Stimulated activated CD8-positive, alpha-beta memory T cell treated with anti-CD3 and anti-CD28 coated beads, Interleukin-12 subunit alpha, Interleukin-12 subunit beta, amount 100 ng/mL, for 1 hour (primary cell): Measurements from ENCODE around the gene HS3ST2.

Source experiments
- DNase-seq: peaks from one replicate; pipeline ENCODE4 v3.0.0-alpha.2; 2020; ENCODE audit warnings: low read depth

The HS3ST2 gene

DNA sequence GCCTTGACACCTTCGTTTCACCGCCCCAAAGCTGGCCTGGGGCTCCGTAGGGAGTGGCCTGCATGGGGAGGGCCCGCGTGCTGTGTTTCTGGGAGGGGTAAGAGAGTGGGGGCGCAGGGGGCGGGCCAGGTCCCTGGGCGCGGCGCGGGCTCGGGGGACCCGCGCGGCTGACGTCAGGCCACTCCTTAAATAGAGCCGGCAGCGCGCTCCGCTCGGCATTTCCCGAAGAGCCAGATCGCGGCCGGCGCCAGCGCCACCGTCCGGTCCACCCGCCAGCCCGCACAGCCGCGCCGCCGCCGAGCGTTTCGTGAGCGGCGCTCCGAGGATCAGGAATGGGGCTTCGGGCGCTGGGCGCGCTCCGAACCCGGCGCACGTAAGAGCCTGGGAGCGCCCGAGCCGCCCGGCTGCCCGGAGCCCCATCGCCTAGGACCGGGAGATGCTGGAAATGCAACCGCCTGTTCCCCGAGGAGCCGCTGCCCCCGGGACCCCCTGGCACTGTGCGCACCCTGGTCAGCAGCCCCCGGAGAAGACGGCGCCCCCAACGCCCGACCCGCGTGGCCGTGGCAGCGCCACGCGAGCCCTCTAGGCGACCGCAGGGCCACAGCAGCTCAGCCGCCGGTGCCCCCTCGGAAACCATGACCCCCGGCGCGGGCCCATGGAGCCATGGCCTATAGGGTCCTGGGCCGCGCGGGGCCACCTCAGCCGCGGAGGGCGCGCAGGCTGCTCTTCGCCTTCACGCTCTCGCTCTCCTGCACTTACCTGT lies at the start of gene HS3ST2:
TSS of gene HS3ST2 (plus strand) at position 215 of the 763 bp plus-strand sequence. CDS start at position 664, 449 bp downstream.
- no peak for DNase-seq

DNA sequence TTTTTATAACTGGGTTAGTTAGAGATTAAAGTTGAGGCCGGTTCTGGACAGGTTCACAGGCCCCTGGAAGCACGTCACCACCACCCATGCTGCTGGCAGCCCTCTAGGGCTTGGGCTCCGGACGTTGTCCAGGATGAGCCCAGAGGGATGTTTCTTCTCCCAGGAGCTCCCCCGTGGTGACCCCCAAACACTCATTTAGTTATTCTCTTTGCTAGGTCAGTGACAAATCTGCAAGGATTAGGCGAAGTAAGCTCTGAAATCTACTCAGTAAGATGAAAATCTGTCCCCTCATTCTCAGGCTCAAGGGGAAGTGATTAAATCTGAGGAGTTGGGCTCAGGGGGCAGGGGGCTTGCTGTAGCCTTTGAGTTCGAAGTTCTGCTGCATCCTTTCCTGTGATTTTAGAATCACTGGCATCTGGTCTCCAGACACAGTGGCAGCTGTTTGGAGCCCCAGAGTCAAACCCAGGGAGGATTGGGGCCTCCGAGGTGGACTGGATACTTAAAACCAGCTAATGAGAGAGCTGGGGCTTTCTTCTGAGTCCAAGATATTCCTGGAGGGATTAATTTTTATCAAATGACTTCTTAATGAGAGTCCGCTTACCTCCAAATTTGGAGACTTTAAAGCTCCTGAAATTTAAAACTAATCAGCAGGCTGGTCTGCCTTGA lies 49.2 kb upstream of the HS3ST2 start:
- no peak for DNase-seq

DNA sequence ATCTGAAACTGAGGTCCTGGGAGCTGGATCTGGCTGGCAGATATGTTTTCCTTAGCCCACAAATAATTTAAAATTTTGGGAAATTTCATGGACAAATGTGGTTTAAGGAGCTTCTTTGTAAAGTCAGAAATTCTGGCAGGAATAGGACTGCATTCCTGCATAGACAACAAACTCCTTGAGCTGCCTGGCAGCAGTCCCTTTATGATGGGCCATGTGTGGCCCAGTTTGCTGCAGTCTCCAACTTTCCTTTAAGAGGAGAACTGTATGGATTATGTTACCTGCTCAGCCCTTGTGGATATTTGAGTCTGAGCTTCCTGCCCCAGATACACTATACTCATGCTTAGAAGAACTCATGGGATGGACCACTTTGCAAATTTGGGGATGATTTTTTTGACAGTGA lies 48.5 kb upstream of the HS3ST2 start:
- DNase-seq: no peak

DNA sequence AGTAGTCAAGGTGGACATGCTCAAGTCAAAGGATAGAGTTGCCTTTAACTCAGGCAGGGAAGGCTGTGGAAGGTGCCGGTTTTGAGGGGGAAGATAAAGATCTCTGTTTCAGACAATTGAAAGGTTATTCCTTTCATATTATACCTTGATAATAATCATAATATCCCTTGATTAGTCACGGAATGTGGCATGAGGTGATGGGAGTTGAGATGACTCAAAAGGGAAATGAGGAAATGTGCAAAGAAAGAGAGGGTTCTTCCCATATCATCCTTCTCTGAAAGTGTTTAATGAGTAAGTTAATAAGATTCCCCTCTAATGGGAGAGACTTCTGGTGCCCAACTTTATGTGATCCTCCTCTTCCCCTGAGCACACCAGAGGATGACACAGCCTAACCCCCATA lies 43.1 kb upstream of the HS3ST2 start:
- no peak for DNase-seq

DNA sequence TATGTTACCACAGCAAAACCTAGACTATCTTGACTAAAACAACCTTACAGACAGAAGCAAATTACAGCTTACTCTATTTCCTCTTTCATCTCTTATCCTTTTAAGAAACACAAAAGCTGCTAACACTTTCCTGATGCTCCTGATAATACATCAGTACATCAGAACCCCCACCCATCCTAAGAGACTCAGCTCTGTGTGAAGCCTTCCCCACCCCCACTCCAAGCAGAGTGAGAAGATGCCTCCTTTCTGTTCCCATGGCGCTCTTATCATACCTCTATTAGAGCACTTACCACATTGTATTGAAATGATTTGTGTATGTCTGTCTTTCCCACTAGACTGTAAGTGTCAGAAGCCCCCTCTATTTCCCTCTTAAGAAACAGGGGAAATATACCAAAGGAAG lies 42.4 kb upstream of the HS3ST2 start:
- no peak for DNase-seq

DNA sequence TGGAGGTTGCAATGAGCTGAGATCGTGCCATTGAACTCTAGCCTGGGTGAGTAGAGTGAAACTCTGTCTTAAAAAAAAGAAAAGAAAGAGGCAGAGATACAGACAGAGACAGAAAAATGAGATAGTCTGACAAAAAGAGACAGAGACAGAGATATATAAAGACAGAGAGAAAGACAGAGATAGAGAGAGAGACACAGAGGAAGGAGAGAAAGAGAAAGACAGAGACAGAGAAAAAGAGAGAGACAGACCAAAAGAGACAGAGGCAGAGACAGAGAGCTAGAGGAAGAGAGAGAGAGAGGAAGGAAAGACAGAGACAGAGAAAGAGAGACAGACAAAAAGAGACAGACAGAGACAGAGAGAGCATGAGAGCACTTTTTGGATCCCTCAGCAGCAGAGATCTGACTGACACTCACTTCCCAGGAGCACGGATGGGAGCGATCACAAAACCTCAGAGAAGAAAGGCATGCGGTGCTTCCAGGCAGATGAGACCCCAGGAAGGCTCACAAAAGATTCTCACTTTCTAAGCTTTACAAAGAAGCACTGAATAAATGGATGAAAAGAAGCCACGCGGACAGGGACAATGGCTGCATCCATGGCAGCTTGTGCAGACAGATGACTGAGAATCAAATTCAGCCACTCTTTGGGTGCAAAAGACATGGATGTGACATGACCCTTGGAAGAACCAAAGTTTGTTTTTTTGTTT lies 38.6 kb upstream of the HS3ST2 start:
- no peak for DNase-seq

DNA sequence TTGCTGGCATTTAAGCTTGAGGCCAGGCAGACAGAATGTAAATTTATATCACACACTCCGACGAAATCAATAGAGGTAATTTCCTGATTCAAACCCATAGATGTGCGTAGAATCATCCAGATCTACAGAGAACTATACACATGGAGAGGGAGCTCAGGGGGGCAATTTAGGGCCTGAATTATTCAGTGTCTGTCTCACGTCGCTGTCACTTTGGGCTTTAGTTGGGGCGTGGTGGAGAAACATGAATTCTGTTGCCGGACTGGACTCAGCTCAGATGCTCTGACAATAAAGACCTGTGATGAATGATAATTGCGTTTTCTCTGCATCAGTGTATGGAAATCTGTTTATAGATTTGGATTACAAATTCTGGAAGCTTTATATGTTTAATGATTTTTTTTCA lies 32.5 kb upstream of the HS3ST2 start:
- DNase-seq: no peak

DNA sequence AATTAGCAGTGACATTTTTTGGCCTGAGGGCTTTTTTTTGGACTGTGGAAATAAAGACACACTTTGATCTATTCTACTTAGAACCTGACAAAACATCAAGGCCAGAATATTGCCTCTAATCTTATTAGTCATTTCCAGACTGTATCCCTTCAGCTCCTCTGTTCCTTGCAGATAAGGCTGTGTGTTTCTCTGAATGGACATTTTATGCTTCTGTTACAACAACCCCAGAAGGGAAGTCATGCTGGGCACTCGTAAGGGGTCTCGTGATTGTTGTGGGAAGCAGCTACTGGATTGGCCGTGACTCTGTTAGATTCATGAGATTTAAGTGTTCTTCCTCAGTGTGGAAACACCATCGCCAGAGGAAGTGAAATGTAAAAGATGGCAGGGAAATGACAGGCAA lies 31.6 kb upstream of the HS3ST2 start:
- no peak for DNase-seq

DNA sequence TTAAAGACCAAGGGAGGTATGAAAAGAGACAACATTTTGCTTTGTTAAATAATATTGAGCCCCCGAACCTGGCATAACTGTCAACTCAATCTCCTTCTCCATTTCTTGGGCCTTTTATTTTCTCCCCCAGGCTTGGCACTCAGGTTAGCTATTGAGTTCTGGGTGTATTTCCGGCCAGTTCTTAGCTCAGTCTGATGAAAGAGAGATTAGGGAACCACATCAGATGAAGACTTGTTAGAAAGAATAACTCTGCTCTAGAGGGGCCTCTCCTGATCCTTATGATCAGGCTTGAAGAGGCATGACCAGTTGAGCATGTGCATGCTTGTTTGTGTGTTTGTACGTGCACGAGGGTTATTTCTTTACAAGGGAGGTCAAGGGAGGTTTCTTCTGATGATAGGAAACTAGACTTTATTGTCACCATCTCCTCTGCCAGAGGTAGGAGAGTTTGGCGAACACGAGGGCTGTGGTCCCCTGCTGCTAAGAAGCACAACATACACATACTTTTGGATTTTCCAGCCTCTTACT lies 29.2 kb upstream of the HS3ST2 start:
- no peak for DNase-seq

DNA sequence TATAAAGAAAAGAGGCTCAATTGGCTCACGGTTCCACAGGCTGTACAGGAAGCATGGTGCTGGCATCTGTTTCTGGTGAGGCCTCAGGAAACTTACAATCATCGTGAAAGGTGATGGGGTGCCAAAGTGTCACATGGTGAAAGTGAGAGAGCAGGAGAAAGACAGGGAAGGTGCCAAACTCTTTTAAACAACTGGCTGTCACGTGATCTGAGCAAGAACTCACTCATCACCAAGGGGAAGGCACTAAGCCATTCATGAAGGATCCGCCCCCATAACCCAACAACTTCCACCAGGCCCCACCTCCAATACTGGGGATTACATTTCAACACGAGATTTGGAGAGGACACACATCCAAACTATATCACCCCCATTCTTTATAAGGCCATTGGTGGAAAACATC lies 28.4 kb upstream of the HS3ST2 start:
- no peak for DNase-seq

DNA sequence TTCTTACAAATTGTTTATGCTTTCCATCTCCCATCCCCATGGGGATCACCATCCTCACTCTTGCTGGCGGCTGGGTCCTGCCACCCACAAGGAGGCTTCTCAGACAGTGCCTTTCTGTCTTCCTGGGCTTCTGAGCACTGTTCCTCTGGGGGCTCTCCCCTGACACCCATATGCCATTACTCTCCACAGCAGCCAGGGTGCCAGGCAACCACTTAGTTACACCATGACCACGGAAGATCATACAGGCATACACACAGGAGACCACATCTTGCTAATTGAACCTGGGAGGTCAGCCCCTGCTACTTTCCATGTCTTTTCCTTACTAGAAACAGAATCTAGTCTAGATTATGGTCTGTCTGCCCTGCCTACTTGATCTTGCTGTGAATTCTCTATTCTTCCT lies 27.7 kb upstream of the HS3ST2 start:
- no peak for DNase-seq

DNA sequence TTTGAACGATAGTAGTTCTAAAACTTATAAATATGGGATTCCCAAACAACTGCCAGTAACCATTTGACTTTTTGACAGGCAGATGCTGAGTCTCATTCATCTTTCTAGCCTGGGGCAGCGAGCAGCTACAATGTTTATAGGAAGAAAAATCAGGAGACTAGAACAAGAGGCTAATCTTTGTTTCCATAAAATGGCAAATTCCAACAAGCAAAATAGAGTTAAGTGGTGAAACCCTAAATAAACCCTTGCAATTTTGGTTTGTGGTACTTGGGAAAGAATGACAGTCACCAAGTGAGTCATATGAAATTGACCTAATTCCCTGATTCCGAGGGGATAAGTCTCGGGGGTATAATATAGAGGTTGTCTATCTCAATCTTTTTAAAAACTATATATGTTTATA lies 27.3 kb upstream of the HS3ST2 start:
- no peak for DNase-seq

DNA sequence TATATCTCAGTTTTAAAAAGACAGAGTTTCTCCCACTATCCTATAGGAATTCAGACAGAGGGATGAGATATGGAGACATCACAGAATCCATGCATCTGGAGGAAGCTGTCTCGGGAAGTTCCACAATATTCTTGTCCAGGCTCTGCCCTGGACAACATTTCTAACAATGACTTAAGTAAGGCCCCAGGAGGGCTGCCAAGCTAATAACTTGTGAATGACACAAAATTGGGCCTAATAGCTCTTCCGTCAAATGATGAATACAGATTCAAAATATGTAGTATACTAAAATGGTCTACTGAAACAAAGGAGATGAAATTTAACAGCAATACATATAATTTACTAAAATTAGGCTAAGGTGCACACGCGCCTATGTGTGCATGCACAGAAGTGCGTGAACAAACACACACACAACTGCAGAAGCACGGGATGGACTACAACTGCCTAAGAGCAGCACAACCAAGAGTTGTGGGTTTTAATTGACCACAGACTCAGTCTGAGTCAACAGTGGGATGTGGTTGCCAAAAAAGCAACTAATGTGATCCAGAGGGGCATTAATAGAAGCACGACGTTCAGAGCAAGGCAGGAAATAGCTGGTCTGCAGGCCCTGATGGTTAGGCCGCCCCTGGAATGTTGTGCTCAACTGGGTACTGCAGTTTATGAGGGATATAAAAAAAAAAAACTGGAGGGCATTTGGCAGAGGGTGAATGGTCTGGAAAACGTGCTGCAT lies 26.3 kb upstream of the HS3ST2 start:
- no peak for DNase-seq

DNA sequence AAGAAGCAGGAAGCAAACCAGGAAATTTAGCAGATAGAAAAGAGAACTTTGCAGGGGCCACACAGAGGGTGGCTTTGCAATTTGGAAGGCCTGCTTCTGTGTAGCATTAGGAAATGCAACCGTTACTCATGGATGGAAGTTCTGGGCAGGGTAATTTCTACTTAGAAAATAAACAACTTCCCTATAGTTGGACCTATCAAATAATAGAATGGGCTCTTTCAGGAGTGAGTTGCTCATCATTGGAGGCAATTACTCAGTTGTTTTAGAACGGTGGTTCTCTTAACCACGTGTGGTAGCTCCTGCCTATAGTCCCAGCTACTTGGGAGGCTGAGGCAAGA lies 25.8 kb upstream of the HS3ST2 start:
- DNase-seq: no peak

DNA sequence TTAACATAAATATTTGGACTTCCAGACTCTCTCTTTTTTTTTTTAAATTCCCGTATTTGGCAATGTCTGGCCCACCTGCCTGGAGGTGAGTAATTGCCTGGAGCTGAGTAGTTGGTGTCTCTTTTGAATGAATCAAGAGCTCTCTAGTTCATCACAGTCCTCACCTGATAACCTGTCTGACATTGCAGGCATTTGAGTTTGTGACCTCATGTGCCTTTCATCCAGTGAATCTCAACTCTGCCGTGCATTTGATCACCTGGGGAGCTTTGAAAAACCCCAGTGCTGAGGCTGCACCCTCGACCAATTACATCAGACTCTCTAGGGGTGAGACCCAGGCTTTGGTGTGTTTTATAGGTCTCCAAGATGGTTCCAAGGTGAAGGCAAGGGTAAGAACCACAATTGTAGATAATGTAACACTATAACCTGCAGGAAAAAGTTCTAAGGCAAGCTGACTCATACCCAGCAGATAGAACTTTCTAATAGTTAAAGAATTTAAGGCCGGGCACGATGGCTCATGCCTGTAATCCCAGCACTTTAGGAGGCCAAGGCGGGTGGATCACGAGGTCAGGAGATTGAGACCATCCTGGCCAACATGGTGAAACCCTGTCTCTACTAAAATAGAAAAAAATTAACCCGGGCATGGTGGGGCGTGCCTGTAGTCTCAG lies 24.5 kb upstream of the HS3ST2 start:
- no peak for DNase-seq

DNA sequence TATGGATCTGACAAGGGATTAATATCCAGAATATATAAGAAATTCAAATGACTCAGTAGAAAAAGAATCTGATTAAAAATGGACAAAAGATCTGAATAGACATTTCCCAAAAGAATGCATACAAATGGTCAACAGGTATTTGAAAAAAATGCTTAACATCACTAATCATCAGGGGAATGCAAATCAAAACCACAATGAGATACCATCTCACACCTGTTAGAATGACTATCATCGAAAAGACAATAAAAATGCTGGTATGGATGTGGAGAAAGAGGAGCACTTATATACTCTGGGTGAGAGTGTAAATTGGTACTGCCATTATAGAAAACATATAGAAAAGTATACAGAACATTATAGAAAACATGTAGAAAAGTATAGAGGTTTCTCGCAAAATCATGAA lies 16.4 kb upstream of the HS3ST2 start:
- DNase-seq: no peak

DNA sequence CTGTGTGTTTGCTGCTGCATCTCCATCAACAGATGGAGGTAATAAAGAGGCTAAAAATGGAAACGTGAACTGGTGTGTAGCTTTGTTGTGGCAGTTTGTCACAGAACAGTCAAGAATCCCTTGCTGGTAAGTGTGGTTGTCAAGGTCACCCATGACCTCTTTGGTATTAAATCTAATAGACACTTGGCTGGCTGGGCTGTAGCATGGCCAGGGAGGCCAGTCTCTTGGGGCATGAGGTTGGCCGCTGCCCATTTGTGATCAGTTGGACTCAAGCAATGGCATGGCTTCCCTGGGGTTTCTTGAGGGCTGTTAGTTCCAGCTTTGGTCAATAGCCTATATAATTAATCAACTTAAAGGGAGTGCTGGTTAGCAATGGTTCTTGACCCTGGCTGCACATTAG lies 14.8 kb upstream of the HS3ST2 start:
- DNase-seq: no peak

DNA sequence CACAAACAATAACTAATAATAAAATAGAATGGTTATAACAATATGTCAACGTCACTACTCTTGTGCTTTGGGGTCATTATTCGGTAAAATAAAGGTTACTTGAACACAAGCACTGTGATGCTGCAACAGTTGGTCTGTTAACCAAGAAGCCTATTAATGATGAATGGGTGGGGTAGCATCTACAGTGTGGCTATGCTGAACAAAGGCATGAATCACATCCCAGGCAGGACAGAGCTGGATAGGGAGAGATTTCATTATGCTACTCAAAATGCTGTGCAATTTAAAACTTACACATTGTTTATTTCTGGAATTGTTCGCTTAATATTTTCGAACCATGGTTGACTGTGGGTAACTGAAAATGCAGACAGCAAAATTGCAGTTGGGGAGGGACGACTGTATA lies 9.1 kb upstream of the HS3ST2 start:
- no peak for DNase-seq

DNA sequence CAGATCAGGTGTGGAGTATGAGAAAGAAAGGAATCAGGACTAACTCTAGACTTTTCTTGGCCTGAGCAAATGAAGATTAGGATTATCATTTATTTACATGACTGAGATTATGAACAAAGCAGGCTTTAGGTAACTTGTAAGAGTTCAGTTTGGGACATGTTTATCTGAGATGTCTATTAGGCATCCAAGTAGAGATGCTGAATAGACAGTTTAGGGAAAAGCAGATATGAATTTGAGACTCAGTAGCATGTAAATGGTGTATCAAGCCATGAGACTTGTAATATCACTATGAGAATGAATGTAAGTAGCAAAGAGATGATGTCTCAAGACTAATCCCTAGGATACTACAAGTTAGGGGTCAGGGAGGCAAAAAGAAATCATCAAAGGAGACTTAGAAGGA lies 8.6 kb upstream of the HS3ST2 start:
- DNase-seq: no peak

DNA sequence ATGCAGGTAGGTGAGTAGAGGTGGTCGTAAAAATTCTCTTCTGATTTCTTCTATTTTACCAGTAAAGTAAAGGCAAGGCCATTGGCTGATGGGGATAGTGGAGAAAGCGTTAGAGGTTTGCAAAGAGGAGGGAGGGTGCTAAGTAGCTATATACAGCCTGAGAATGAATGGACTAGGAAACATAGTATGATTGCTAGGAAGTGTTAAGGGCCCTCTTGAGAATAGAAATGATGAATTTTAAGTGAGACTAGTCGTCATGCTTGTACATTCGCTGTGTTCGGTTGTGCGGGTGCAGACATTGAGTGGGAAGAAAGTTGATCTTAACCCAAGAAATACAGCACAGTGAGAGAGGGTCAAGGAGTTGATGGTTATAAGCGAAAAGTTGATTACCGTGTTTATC lies 7.2 kb upstream of the HS3ST2 start:
- DNase-seq: no peak

DNA sequence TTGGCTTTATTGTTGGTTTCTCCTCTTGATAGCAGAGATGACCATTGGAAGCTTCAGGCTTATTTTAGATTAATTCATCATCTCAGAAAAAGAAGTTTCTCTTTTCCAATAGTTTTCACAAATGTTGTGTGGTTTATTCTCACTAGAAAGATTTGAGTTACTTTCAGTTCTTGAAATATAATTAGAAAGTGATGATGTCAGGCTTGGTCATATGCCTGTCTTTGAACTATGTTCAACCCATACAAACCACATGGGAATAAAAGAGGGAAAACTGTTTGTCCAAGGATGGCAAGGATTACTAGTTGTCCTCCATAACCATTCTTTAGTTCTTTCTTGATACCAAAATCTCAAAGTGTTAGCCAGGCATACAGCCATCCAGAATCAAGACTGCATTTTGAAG lies 3.7 kb upstream of the HS3ST2 start:
- DNase-seq: no peak
